ENCODE results near the gene GSAP.

DNA sequence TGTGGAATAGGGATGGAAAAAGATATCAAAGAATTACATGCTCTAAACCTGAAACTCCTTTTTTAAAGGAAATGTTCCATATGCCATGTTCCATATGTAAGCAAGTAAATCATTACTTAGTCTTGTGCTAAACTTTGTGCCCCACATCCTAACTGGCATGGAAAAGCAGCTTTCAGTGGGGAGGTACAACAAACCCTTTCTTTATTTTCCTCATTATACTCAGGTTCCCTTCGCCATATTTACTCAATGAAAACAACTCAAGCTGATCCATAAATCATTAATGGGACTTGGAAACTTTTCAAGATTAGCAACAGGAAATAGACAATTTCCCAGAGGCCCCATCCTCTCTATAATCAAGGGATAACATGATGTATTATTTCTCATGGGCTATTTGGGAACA lies 56.0 kb downstream of the GSAP start:
- TF ChIP-seq, protein P1, sequence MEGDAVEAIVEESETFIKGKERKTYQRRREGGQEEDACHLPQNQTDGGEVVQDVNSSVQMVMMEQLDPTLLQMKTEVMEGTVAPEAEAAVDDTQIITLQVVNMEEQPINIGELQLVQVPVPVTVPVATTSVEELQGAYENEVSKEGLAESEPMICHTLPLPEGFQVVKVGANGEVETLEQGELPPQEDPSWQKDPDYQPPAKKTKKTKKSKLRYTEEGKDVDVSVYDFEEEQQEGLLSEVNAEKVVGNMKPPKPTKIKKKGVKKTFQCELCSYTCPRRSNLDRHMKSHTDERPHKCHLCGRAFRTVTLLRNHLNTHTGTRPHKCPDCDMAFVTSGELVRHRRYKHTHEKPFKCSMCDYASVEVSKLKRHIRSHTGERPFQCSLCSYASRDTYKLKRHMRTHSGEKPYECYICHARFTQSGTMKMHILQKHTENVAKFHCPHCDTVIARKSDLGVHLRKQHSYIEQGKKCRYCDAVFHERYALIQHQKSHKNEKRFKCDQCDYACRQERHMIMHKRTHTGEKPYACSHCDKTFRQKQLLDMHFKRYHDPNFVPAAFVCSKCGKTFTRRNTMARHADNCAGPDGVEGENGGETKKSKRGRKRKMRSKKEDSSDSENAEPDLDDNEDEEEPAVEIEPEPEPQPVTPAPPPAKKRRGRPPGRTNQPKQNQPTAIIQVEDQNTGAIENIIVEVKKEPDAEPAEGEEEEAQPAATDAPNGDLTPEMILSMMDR (IDR thresholded peaks at IDR 0.05): no peak
- no peak for TF ChIP-seq POLR2A (IDR thresholded peaks at IDR 0.05)

Measured in thyroid gland (tissue), 4 donors.